Muscle of back (tissue), 11 donors: Measurements from ENCODE around the gene DCAF6. TPM values are rescaled to one million over a fixed set of nuclear protein-coding genes. Genes with fewer than 3 reads are reported as not detected.
A peak's percentile ranks its signal among the peaks of the same experiment; 100 is the strongest.

ENCODE experiments used
- DNase-seq, 3 donors: peaks; one replicate each; pipeline versions ENCODE4 v3.0.0 to v3.0.0-alpha.2; 2013
- polyA plus RNA-seq, 10 donors: library from polyadenylated mRNA; unstranded; fragments of 120-200 nt; gene quantifications; one replicate each; pipeline ENCODE4 v1.2.1, GENCODE V29; 2013; ENCODE audit not compliant: insufficient read length in 10 of 10

DCAF6 gene
- polyA plus RNA-seq, 10 donors = 93.3 to 151 (median 111) TPM

DNA sequence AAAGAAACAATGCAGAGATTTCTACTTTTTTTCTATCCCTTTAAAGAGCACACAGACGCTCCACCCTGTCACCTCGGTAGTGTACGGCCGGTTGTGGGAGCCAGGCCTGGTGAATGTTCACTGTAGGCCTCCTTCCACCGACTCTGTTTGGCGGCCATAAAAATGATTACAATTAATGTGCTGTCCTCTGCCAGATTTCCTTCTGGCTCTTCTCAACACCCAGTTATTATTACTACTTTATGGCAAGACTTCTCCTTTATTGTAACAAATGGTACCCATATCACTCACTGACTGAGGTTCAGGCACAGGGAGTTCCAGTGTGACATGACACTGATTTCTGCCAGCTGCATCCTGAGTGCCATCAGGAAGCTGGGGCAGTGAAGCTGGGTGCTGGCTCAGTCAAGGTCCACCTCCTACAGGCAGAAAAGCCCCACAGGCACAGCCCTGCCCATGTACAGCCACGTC lies 162.9 kb downstream of the DCAF6 start:
- DNase-seq = no peak

DNA sequence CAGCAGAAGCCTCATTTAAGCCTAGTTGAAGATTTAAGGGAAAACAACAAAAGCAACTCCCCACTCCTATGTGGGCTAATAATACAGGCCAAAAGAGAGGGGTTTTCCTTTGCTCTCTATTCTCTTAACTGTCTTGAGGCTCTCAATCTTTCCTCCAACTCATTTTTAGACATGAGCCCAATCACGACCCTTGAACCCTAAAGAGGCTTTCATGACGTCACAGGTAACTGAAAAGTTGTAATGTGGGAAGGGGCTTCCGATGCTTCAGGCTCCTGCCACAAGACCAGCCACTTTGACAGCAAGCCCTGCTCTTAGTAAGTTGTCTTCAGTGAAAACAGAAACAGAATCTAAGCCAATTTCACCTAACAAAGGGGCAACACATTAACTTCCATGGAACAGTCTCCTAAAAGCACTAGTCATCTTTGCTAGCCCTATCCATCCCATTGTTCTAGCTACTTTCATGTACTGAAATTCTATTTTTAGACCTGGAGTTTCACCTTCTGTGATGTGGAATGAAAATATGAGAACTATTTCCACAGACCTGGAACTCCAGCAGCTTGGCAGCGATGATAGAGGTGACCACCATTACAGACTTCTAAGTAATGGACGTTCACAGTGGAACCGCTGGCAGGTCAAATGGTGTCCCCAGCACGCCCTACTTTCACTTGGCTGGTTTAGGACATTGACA lies 164.0 kb downstream of the DCAF6 start:
- DNase-seq = no peak

DNA sequence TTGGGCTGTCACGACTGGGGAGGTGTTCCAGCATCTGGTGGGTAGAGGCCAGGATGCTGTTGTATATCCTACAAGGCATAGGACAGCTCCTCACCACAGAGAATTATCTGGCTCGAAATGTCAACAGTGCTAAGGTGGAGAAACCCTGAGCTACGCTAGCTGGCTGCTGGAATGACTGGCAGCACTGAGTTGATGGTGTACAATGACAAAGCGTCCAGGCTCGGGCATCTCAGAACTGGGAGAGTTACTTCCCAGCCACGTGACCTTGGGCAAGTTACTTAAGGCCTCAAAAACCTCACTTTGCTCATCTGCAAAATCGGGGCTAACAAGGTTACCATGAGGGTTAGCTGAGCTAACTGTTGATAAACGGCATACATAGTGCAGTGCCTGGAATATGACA lies 164.9 kb downstream of the DCAF6 start:
- DNase-seq = no peak

DNA sequence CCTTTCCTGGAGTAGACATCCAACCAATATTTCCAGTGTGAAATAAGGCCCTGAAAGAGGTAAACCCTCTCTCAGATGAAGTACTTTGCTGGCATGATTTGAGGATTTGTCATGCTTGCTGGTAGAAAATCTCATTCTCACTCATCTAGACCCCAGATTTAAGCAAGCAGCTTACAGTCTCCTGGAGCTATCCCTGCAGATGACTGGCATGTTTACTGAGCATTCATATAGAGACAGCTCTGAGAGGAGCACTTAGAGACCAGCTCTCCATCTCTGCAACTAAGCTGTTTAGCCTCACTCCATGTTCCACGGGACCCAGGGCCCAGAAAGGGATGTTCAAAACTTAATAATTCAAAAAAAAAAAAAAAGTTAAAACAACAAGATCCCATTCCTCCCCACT lies 166.0 kb downstream of the DCAF6 start:
- DNase-seq = no peak

DNA sequence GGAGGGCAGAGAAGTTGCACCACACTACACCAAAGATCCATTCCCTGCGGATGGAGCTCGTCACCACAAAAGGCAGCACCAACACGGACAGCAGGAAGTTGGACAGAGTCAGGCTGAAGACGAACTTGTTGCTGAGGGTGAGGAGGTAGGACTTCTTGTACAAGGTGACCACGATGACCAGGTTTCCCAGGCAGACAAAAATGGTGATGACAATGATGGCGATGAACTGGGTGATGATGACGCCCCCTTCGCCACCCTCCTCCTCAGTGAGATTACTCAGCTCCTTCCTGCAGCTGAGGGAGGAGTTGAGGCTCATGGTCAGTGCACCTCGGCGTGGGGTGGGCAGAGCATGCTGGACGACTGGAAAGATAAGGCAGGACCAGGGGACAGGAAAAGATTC lies 168.1 kb downstream of the DCAF6 start:
- DNase-seq = no peak

DNA sequence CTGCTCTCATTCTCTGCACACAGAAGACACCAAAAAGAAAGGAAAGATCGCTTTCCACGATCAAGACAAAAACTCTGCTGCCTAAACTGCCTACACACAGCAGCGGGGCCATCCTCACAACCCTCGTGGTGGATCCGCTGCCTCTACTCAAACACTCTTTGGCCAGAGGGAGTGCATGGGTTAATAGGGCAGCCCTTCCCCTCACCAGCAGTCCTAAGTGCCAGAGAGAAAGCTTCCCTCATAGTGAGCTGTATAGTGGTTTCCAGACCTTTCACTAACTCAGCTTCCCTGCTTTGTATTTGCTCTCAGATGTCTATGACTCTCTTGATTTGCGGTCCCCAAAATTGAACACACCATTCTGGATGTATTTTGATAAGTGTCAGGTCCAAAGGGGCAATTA lies 169.4 kb downstream of the DCAF6 start:
- no peak for DNase-seq

DNA sequence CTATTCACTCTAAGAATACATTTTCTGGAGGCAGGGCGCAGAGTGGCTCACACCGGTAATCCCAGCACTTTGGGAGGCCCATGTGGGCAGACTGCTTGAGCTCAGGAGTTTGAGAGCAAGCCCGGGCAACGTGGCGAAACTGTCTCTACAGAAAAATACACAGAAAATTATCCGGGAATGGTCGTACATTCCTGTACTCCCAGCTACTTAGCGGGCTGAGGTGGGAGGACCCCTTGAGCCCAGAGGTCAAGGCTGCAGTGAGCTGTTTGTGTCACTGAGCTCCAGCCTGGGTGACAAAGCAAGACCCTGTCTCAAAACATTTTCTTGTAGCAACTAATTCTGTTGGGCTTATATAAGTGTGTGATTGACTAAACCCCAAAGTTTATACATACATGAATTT lies 169.8 kb downstream of the DCAF6 start:
- DNase-seq = no peak

DNA sequence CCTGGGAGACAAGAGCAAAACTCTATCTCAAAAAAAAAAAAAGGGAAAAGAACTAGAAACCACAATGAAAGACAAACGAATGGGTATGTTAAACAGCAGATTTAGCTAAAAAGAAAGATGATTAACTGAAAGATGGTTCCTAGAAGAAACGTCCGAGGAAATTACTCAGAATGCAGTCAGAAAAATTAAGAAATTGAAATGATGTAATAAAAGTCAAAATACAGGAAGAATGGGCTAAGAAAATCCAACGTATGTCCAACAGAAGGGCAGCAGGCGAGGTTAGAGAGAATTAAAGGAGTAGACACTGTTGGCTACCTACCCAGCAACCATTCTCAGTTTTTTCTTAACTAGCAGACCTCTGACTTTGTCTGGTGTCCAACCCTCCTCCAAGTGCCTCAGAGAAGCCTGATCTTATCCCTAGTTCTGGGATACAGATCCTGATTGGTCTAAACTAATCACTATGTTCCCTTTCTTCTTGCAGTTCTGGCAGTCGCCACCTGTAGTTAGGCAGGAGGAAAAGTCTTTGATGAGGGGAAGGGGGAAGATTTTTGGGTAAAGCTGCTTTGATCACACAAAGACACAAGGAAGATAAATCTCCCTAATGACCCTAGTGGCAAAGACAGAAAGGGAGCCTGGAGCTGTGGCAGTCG lies 174.5 kb downstream of the DCAF6 start:
- DNase-seq = no peak

DNA sequence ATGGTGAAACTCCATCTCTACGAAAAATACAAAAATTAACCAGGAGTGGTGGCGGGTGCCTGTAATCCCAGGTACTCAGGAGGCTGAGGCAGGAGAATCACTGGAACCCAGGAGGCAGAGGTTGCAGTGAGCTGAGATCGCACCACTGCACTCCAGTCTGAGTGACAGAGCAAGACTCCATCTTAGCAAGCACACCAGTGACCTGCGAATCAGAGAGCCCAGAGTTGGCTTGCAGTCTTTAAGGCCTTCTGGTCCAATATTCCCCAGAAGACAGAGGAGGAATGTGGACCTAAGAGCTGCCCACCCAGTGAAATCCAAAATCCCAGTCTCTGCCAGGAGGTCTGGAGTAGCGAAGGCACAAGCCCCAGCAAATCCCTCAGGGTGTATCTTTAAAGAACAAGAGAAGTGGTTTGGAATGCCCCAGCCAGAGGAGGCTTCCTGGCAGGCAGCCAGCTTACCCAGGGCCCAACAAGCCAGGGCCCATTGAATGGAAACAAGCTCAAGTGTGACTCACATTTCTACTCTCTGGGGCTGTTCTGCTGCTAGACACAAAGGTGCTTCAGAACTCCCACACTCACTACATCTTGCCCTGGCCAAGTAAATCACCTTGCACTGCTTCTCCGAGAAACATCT lies 176.3 kb downstream of the DCAF6 start:
- peak in 1 of 3 donors; percentile 29 for DNase-seq

DNA sequence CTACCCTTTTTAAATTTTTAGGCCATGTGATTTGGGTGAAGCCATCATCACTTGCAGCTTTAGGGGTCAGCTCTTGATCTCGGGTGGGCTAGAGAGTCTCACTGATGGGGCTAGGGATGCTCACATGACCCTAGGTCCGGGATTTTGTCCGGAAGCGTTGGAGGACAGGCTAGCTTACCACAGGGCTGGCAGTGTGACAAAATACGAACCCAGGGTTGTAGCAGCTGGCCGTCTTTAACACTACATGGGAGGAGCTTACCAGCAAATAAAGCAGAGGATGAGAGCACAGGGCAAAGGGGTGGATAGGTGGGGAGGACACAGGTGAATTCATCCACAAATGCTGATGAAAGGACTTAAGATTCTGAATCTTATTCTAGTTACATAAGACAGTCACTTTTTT lies 178.4 kb downstream of the DCAF6 start:
- no peak for DNase-seq

DNA sequence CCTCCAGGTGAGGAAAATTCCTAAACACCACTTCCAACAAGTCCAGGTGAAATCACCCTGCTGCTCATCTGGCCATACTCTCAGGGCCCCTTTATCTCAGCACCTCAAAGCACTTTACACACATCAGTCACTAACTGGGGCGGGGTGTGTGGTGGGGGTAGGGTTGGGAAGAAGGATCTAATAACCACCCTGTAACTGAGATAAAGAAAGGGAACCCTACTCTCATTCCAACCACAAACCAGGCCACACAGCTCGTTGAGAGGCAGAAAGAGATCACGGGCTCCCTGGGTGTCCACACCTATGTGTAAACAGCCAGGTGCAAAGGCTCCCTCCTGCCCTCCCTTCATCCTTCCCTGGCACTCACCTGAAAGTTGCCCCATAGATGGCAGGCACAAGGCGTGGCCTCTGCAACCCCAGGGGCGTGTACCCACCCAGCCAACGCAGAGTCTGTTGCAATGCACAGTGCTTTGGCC lies 179.9 kb downstream of the DCAF6 start:
- DNase-seq = no peak

DNA sequence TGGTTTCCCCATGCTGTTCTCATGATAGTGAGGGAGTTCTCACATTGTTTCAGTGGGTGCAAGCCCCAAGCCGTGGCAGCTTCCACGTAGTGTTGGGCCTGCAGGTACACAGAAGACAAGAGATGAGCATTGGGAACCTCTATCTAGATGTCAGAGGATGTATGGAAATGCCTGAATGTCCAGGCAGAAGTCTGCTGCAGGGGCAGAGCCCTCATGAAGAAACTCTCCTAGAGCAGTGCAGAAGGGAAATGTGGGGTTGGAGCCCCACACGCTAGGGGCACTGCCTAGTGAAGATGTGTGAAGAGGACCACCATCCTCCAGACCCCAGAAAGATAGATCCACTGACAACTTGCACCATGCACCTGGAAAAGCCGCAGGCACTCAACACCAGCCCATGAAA lies 183.3 kb downstream of the DCAF6 start:
- DNase-seq = no peak

DNA sequence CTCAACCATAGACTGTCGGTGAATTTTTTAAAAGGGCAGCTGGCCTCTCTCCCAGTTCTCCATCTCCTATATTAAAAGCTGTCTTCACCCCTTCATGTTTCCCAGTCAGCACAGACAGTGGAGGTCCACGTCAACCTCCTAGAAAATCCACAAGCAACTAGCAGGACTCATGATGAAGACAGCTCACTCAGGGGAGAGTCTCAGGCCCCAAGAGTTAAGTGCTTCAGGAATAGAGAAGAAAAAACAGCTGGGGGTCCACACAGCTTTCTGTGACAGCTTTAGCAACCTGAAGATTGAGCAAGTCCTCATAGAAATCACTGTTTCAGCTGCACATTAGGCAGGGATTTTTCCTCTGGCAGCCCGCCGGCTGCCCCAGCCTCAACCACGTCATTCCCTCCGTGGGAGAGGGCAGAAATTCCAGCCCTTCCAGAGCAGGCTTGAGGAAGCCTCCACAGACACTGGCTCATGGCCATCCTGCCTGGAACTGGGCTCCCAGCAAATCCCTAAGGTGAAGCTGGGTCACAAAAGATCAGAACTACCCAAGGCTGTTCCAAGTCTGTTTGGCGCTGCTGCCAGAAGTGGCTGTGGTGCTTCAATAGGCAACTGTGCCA lies 185.0 kb downstream of the DCAF6 start:
- peak; percentile 46 to 81 (median 75) for DNase-seq

DNA sequence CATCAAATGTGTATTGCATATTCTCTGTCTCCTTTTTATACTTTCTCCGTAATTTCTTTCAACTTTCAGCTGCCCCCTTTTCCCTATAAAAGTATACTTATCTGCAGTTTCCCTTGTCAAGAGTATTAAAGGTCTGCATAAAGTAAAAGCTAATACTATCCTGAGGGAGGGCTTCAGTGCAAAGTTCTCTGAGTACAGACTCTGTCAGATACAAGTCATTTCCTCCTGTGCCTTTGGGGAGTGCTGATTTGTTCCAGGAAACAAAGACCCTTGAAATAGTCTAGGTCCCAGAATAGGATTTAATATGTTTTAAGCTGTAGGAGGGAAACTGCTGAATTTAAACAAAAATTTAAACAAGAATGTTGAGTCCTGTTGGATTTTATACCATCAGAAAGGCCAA lies 188.6 kb downstream of the DCAF6 start:
- no peak for DNase-seq

Other genes with a start within 250 kb of the DCAF6 start
- gene MPZL1, start 214.7 kb upstream of the DCAF6 start, polyA plus RNA-seq = 100 to 1,000 TPM in 2 of 10 donors, 10 to 100 TPM in 8; 78.1 to 110 (median 86.4) TPM
- under 1 TPM in 8 of 10 donors, not detected in 2; 0.04 to 0.37 (median 0.13) TPM for gene ADCY10, start 22.5 kb upstream of the DCAF6 start, polyA plus RNA-seq
- 10 to 100 TPM; 60.5 to 81.4 (median 69.8) TPM for gene MPC2, start 389 bp downstream of the DCAF6 start, polyA plus RNA-seq
- gene GPR161, start 200.2 kb downstream of the DCAF6 start, polyA plus RNA-seq = 10 to 100 TPM; 10.4 to 18.2 (median 11.9) TPM
- 10 to 100 TPM; 31.9 to 42.7 (median 35.9) TPM for gene TIPRL, start 242.3 kb downstream of the DCAF6 start, polyA plus RNA-seq